NCI-H1694 (cell line): Measurements from ENCODE around the gene ZBTB46.

Source experiments
- DNase-seq: peaks from one replicate; lab custom pipeline; 2025; lab: John Stamatoyannopoulos, UW

ZBTB46 gene

GRCh38 chr20:63745424-63745805, 85.6 kb downstream of the ZBTB46 start:
- no peak for DNase-seq

GRCh38 chr20:63744574-63745423, 86.3 kb downstream of the ZBTB46 start:
- DNase-seq: no peak

- no peak for DNase-seq
Observed at GRCh38 chr20:63744158-63744557, 86.9 kb downstream of the ZBTB46 start.

- DNase-seq: no peak
Observed at GRCh38 chr20:63743210-63743970, 87.7 kb downstream of the ZBTB46 start.

GRCh38 chr20:63742381-63743024, 88.6 kb downstream of the ZBTB46 start:
- no peak for DNase-seq

GRCh38 chr20:63741676-63742380, 89.2 kb downstream of the ZBTB46 start:
- no peak for DNase-seq

DNA sequence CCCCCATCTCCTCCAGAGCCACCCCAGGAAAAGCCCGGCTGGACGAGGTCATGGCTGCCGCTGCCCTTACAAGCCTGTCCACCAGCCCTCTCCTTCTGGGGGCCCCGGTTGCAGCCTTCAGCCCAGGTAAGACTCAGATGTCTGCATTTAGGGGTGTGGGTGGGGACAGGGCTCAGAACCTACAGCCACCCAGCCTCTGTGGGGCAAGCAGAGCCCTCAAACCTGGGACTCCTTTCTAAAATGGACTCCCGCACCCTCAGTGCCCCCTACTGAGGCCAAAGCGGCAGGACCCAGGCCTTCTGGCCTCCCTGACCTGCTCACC, 89.7 kb downstream of the ZBTB46 start:
- DNase-seq: no peak

- peak; percentile 26 for DNase-seq
Observed at GRCh38 chr20:63740627-63741353, 90.3 kb downstream of the ZBTB46 start.

- no peak for DNase-seq
Observed at GRCh38 chr20:63740070-63740626, 90.9 kb downstream of the ZBTB46 start.

GRCh38 chr20:63739130-63740069, 91.7 kb downstream of the ZBTB46 start, which contains the start of gene SLC2A4RG:
TSS of gene SLC2A4RG (plus strand) at chr20:63739776. CDS start at chr20:63739913, 137 bp downstream.
- peak; percentile 16 for DNase-seq

DNA sequence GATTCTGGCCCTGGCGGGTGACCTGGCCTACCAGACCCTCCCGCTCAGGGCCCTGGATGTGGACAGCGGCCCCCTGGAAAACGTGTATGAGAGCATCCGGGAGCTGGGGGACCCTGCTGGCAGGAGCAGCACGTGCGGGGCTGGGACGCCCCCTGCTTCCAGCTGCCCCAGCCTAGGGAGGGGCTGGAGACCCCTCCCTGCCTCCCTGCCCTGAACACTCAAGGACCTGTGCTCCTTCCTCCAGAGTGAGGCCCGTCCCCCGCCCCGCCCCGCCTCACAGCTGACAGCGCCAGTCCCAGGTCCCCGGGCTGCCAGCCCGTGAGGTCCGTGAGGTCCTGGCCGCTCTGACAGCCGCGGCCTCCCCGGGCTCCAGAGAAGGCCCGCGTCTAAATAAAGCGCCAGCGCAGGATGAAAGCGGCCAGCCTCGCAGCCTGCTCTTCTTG, 92.4 kb downstream of the ZBTB46 start:
- DNase-seq: no peak

- no peak for DNase-seq
Observed at GRCh38 chr20:63737945-63738686, 92.9 kb downstream of the ZBTB46 start.

GRCh38 chr20:63737695-63737944, 93.4 kb downstream of the ZBTB46 start:
- DNase-seq: no peak

DNA sequence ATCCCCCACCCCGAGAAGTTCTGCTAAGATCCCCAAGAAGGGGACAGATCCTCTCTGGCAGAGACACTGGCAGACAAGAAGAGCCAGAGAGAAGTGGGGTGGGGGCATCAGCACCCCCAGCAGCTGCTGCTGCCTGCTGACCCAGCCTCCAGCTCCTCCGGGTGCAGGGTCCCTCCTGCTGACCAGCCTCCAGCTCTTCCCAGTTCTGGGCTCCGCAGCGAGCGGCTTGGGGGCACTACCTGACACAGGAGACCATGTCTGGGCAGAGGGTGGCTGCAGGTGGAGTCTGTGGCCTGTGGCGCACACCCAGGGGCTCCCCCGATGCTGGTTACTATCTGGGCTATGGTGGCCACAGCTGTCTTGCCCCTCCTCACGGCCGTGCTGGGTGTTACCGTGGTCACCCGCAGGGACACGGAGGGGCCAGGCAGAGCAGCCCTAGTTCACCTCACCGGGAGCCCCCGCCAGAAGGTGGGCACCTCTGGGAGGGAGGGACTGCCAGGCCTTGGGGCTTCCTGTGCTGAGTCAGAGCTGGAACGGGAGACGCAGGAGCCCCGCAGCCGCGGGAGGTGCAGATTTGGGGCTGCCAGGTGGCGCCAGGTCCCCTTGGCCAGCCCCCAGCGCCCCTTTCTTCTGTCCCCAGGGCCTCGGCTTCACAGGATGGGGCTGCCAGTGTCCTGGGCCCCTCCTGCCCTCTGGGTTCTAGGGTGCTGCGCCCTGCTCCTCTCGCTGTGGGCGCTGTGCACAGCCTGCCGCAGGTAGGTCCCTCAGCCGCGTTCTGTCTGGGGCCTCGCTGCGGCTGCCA, 94.0 kb downstream of the ZBTB46 start:
- DNase-seq: no peak

DNA sequence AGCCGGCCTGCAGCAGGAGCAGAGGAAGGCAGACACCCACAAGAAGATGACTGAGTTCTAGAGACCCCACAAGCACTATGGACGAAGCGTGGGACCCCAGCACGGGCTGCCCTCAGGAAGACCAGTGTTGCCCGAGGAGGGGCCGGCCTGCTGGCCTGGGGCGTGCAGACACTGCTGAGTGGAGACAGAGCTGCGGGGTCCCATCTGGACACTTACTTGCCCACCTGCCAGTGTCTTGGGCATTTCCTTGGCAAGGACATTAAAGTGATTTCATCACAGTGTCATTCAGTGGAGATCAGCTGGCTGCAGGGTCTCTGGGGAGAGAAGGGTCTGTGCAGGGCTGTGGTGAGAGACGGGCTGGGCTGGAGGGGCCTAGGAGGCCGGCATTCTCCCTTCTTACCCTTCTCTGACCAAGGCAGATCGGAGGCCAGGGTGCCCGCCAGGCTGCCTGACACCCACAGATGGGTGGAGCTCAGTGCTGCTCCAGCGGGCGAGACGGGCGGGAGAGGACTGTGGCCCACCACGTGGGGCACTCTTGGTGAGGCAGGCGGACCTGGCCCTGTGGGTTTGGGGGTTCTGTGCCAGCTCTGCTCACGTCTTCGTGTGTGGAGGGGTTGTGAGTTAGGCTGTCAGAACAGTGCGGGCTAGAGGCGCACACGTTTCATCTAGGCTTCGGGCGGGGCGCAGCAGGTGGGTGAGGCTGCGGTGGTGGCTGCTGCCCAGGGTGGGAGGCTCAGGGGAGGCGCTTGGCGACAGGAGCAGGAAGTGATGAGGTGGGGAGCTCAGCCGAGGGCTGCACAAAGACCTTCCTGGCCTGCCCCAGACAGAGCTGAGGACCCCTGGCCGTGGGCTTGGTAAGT, 95.0 kb downstream of the ZBTB46 start, which contains the start of gene LIME1:
LIME1 (plus strand) TSS at position 806 of the 860 bp plus-strand sequence. CDS start 886 bp downstream, outside the sequence.
- no peak for DNase-seq

DNA sequence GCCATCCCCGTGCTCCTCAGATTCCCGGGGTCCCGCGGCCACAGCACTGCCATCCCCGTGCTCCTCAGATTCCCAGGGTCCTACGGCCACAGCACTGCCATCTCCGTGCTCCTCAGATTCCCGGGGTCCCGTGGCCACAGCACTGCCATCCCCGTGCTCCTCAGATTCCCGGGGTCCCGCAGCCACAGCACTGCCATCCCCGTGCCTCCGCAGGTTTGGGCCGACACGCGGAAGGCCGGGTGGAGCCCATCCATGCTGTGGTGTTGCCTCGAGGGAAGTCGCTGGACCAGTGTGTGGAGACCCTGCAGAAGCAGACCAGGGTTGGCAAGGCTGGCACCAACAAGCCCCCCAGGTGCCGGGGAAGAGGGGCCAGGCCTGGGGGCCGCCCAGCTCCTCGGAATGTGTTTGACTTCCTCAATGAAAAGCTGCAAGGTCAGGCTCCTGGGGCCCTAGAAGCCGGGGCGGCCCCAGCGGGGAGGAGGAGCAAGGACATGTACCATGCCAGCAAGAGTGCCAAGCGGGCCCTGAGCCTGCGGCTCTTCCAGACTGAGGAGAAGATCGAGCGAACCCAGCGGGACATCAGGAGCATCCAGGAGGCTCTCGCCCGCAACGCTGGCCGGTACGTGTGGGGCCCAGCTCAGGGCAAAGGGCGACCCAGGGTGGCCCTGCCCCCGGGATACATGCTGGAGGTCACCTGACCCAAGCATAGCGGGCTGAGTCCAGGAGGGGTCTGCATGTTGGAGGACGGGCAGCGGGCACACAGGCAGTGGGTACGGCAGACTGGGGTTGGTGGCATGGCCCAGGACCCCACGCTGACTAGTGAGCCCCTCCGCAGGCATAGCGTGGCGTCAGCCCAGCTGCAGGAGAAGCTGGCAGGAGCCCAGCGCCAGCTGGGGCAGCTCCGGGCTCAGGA, 95.9 kb downstream of the ZBTB46 start:
- DNase-seq: peak; percentile 5
